GM20431 (cell line): ENCODE measurements around the gene SCGB1D2.
"Not testable (repeated sequence)": the region's sequence is repeated elsewhere in the genome, so short reads cannot be mapped to it uniquely, and the experiment has no call there.

Source experiments
- in situ Hi-C: fragments of 300-500 bp; cut with MseI, MboI; formaldehyde crosslinking; loops from one replicate; pipeline ENCODE4 v1.15.0; 2020; ENCODE audit warnings: low sequenced_read_pairs; ENCODE audit not compliant: unreplicated experiment

SCGB1D2 gene

GRCh38 chr11:62242021-62242420, at the start of gene SCGB1D2:
TSS of gene SCGB1D2 (plus strand) at chr11:62242239. CDS start at chr11:62242308, 69 bp downstream.
- in situ Hi-C loops = no loop called here

GRCh38 chr11:62193952-62194351, 48.1 kb upstream of the SCGB1D2 start:
- in situ Hi-C loops = no loop called here

GRCh38 chr11:62195010-62195409, 47.0 kb upstream of the SCGB1D2 start:
- in situ Hi-C loops = not testable (repeated sequence)

GRCh38 chr11:62195945-62196344, 46.1 kb upstream of the SCGB1D2 start:
- in situ Hi-C loops = no loop called here

- in situ Hi-C loops = not testable (repeated sequence)
Observed at GRCh38 chr11:62197400-62197799, 44.6 kb upstream of the SCGB1D2 start.

GRCh38 chr11:62201376-62201775, 40.7 kb upstream of the SCGB1D2 start:
- in situ Hi-C loops = no loop called here

GRCh38 chr11:62202910-62203309, 39.1 kb upstream of the SCGB1D2 start:
- in situ Hi-C loops = no loop called here

GRCh38 chr11:62204430-62204829, 37.6 kb upstream of the SCGB1D2 start:
- in situ Hi-C loops = no loop called here

GRCh38 chr11:62205441-62205840, 36.6 kb upstream of the SCGB1D2 start:
- in situ Hi-C loops = no loop called here

- in situ Hi-C loops = not testable (repeated sequence)
Observed at GRCh38 chr11:62206276-62207066, 35.6 kb upstream of the SCGB1D2 start.

GRCh38 chr11:62208785-62209144, 33.3 kb upstream of the SCGB1D2 start:
- in situ Hi-C loops = no loop called here

- in situ Hi-C loops = no loop called here
Observed at GRCh38 chr11:62217191-62217748, 24.8 kb upstream of the SCGB1D2 start.

- in situ Hi-C loops = no loop called here
Observed at GRCh38 chr11:62221498-62221897, 20.5 kb upstream of the SCGB1D2 start.

- in situ Hi-C loops = no loop called here
Observed at GRCh38 chr11:62223095-62223494, 18.9 kb upstream of the SCGB1D2 start.

- in situ Hi-C loops = no loop called here
Observed at GRCh38 chr11:62233730-62234129, 8.3 kb upstream of the SCGB1D2 start.

- in situ Hi-C loops = no loop called here
Observed at GRCh38 chr11:62236187-62236586, 5.9 kb upstream of the SCGB1D2 start.

GRCh38 chr11:62237499-62237898, 4.5 kb upstream of the SCGB1D2 start:
- in situ Hi-C loops = no loop called here

- in situ Hi-C loops = no loop called here
Observed at GRCh38 chr11:62238151-62238550, 3.9 kb upstream of the SCGB1D2 start.

GRCh38 chr11:62241095-62241494, 944 bp upstream of the SCGB1D2 start:
- in situ Hi-C loops = no loop called here

- in situ Hi-C loops = no loop called here
Observed at GRCh38 chr11:62245271-62245753, 3.3 kb downstream of the SCGB1D2 start.

- in situ Hi-C loops = no loop called here
Observed at GRCh38 chr11:62251698-62252097, 9.7 kb downstream of the SCGB1D2 start.
